Measurements from ENCODE around the gene ZDHHC3.

ZDHHC3 gene

DNA sequence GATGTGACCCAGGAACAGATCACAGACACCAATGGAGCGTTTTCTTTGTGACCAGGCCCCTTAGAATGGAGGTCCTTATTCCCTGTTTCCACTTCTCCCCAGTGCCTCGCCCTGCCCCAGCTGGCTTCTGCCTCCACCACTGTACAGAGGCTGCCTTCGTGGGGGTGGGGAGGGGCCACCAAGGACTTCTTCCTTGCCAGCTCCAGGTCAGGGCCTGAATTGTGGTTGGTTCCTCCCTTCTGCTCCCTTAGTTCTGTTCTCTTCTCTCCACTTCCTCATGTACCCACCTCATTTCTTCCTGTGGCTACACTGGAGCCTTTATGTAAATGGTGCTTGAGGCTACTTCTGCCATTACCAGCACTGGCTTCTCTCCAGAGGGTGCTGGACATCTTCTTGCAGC, 85.1 kb downstream of the ZDHHC3 start:
- DNase-seq, result no peak

DNA sequence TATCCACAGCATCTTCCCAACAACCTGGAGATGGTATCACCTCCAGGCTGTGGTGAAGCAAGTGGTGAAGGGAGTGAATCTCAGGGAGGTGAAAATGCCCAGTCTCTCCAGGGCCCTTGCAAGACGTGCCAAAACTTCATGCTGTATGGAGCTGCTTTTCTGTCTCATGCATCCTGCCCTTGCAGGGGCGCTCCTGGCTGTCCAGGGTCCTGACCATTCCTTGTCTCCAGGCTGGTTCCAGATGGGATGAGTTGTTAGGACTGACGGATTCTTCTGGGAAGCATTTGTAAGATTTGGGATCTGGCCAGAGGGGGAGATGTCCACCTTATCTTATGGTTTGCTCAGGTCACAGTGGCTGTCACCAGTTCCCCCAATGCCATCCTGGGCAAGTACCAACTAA, 85.7 kb downstream of the ZDHHC3 start:
- no peak for DNase-seq

DNA sequence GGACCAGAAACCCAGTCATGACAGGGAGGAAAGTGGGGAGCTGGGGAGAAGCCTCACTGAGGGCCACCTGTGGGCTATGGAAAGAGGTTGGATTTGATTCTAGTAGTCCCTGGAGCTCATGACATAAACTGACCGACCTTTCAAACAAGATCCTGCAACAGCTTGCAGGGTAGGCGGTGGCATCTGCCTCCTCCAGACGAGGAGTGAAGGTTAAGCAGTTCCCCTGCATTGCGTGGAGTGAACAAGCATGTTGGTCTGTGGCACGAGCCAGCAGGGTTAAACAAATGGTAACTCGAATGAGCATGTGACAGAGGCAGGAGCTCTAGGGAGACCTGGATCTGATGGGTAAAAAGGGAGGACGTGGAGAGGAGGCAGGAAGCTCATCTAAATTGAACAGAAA, 88.9 kb downstream of the ZDHHC3 start:
- DNase-seq, result no peak

DNA sequence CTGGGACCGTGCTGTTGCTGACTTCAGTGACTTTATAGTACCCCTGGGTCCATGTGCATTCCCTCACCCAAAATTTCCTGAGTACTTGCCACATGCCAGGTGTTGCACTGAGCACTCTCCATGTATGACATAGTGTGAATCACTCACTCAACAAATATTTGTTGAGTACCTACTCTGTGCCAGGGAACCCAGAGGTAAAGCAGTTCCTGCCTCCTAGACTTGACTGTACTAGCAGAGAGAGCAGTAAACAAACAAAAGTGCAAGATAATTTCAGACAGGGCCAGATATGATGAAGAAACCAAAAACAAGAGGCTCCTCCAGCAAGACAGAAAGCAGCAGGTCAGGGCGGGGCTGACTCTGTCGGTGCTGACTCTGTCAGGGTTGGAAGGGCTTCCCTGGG, 89.4 kb downstream of the ZDHHC3 start:
- no peak for DNase-seq

DNA sequence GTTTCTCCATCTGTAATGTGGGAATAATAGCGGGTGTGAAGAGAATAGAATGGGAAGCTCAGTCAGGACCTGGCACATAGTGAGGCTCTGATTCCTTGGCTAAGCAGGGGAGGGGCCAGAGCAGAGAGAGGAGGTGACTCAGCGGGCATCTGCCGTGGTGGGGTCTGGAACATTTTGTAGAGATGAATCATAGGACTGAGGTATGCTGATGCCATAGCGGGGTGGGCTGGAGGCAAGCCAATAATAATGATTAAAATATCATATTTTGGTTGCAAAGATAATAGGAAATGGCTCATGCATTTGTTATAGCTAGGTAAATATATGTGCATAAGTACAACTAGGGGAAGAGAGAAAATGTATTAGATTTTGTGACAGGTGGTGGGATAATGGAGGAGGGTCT, 90.4 kb downstream of the ZDHHC3 start:
- no peak for DNase-seq

DNA sequence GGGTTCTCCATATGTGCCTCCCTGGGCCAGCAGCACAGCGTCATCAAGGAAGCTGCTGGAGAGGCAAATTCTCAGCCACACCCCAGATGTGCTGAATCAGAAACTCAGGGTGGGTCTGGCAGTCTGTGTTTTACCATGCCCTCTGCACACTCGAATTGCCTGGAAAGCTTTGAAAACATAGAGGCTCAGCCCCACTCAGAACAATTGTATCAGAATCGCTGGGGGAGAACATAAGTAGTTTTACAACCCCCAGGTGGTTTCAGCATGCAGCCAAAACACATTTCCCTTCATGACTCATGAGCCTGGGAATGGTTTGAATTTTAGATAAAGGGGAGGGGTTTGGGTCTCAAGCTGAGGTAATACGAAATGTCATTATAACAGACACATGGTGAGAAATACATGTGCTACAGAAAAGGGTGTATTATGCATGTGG, 92.0 kb downstream of the ZDHHC3 start:
- no peak for DNase-seq

DNA sequence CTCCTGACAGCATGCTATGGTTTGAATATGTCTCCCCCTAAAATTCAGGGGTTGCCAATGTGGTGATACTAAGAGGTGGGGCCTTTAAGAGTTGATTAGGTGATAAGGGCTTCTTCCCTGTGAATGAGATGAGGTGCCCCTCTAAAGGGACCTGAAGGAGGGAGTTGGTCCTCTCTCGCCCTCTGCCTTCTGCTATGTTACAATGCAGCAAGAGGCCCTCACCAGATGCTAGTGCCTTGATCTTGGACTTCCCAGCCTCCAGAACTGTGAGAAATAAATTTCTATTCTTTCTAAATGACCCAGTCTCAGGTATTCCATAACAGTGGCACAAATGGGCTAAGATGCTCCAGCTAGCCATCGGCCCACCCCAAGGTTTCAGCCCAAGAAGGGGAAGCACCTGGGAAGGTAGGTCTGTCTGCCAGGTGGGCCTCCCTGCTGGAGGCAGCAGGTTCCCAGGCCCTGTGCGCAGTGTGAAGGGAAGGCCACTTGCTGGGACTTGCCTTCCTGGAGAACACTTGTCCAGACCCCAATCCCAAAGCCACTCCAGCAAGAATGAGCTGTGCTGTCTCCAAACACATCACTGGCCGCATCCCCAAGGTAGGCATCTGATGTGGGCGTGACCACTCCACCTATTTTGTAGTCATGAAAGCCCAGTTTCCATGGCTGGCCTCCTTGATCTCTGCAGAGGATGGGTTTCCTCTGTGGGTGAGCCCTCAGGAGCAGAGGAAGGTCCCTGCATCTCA, 92.6 kb downstream of the ZDHHC3 start:
- no peak for DNase-seq

DNA sequence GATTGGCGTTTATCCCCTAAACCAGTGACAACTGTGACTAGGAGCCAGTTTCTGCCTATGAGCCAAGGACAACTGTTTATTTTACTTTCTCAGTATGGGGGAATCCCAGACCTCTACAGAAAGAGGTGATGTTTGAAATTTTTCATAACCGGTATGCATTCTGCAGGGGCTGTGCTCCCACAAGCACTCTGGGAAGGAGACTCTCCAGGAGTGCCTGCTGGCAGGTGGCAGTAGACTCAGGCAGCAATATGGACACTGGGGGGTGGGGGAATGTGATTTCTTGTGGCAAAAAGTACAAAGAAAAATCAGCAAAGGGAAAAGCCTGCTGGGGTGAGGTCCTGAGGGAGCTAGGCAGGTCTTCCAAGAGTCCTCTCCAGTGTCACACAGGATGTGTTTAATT, 95.7 kb downstream of the ZDHHC3 start:
- no peak for DNase-seq

DNA sequence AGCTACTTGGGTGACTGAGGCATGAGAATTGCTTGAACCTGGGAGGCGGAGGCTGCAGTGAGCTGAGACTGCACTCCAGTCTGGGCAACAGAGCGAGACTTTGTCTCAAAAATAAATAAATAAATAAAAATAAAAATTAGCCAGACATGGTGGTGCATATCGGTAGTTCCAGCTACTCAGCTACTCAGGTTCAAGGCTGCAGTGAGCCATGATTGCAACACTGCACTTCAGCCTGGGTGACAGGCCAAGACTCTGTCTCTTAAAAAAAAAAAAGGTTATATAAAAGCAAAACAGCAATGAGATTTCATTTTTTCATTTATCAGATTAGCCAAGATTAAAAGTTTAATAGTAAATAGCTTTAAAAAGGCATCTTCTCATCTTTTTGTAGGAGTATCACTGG, 98.6 kb downstream of the ZDHHC3 start:
- no peak for DNase-seq

DNA sequence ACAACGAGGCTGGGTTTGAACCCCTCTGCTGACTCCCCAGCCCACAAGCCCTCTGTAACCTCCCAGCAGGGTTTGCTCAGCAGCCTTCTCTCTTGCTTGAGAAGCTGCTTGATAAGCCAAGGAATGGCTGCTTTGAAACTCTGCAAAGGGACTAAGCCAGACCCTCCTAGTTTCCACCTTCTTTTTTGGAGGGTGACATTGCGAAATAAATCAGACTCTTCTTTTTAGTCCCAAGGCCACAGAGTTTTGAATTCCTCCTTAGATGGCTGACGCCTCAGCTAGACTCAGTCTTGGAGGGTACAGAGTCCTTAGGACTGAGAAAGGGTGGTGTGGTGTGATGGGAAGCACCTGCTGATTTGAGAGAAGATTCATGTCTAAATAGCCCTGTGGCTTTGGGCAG, 100.4 kb downstream of the ZDHHC3 start:
- no peak for DNase-seq

Measured in GDM1 (cell line).